GM19025 (cell line): ENCODE data around the gene METRNL.

Source experiments
- ATAC-seq: cut with Tn5 transposase; IDR thresholded peaks from one replicate; pipeline ENCODE4 v1.9.1; 2021; ENCODE audit warnings: mild to moderate bottlenecking, low read depth, moderate library complexity; ENCODE audit not compliant: unreplicated experiment

Gene METRNL

GRCh38 chr17:83103943-83104311 lies 24.5 kb downstream of the METRNL start:
- no peak for ATAC-seq

GRCh38 chr17:83104577-83105505 lies 25.4 kb downstream of the METRNL start:
- no peak for ATAC-seq

GRCh38 chr17:83105512-83105911 lies 26.1 kb downstream of the METRNL start:
- ATAC-seq: no peak

- ATAC-seq: no peak
Measured at GRCh38 chr17:83106056-83106588, 26.7 kb downstream of the METRNL start.

GRCh38 chr17:83106913-83107655 lies 27.7 kb downstream of the METRNL start:
- no peak for ATAC-seq

GRCh38 chr17:83107656-83108048 lies 28.2 kb downstream of the METRNL start:
- ATAC-seq: no peak

- ATAC-seq: no peak
Measured at GRCh38 chr17:83108709-83109108, 29.3 kb downstream of the METRNL start.

- no peak for ATAC-seq
Measured at GRCh38 chr17:83109386-83109785, 30.0 kb downstream of the METRNL start.

GRCh38 chr17:83109793-83110645 lies 30.6 kb downstream of the METRNL start:
- no peak for ATAC-seq

- ATAC-seq: no peak
Measured at GRCh38 chr17:83110735-83111134, 31.3 kb downstream of the METRNL start.

- no peak for ATAC-seq
Measured at GRCh38 chr17:83111516-83112282, 32.3 kb downstream of the METRNL start.

GRCh38 chr17:83113381-83113780 lies 34.0 kb downstream of the METRNL start:
- ATAC-seq: no peak

GRCh38 chr17:83113792-83114191 lies 34.4 kb downstream of the METRNL start:
- no peak for ATAC-seq

GRCh38 chr17:83114706-83115105 lies 35.3 kb downstream of the METRNL start:
- no peak for ATAC-seq

GRCh38 chr17:83115202-83115651 lies 35.8 kb downstream of the METRNL start:
- no peak for ATAC-seq

- ATAC-seq: no peak
Measured at GRCh38 chr17:83115832-83116231, 36.4 kb downstream of the METRNL start.

- no peak for ATAC-seq
Measured at GRCh38 chr17:83116311-83116771, 36.9 kb downstream of the METRNL start.

GRCh38 chr17:83116783-83117555 lies 37.6 kb downstream of the METRNL start:
- no peak for ATAC-seq

GRCh38 chr17:83117583-83117982 lies 38.2 kb downstream of the METRNL start:
- no peak for ATAC-seq
